MM.1S (cell line): ENCODE measurements around the gene TERT.

Experiments used
- EZH2 ChIP-seq: fragments of 300-600 bp; sonication (generic); optimal IDR thresholded peaks from 2 replicates; pipeline ENCODE3; 2017; ENCODE audit warnings: low read depth, mild to moderate bottlenecking, antibody characterized with exemption, low read length, mixed read lengths
- TF ChIP-seq, protein P1 (sequence below): fragments of 300-600 bp; sonication (generic); IDR thresholded peaks from 2 replicates; pipeline ENCODE4 v1.5.1; 2016; ENCODE audit warnings: antibody characterized with exemption, low read length, mixed read lengths

DNA sequence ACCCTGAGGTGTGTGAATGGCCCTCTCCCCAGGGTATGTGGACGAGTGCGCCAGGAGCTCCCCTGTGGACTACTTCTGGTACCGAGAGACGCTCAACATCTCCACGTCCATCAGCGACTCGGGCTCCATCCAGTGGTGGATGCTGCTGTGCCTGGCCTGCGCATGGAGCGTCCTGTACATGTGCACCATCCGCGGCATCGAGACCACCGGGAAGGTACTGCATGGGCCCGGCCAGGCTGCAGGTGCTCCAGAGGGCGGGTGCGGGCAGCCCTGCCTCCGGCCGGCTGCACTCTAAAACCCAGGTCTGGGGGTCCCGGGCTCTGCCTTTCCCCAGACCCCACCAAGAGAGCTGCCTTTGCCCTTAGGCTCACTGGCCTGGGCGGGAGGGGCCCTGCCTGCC, 82.6 kb downstream of the TERT start:
- TF ChIP-seq, protein P1, sequence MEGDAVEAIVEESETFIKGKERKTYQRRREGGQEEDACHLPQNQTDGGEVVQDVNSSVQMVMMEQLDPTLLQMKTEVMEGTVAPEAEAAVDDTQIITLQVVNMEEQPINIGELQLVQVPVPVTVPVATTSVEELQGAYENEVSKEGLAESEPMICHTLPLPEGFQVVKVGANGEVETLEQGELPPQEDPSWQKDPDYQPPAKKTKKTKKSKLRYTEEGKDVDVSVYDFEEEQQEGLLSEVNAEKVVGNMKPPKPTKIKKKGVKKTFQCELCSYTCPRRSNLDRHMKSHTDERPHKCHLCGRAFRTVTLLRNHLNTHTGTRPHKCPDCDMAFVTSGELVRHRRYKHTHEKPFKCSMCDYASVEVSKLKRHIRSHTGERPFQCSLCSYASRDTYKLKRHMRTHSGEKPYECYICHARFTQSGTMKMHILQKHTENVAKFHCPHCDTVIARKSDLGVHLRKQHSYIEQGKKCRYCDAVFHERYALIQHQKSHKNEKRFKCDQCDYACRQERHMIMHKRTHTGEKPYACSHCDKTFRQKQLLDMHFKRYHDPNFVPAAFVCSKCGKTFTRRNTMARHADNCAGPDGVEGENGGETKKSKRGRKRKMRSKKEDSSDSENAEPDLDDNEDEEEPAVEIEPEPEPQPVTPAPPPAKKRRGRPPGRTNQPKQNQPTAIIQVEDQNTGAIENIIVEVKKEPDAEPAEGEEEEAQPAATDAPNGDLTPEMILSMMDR: no peak
- TF ChIP-seq EZH2: no peak
